Epidermal melanocyte (primary cell): Measurements from ENCODE around the gene GCK.

ENCODE experiments used
- DNase-seq: peaks from one replicate; pipeline ENCODE4 v3.0.0; 2011; ENCODE audit warnings: low spot score; ENCODE audit not compliant: insufficient read length

GCK gene

DNA sequence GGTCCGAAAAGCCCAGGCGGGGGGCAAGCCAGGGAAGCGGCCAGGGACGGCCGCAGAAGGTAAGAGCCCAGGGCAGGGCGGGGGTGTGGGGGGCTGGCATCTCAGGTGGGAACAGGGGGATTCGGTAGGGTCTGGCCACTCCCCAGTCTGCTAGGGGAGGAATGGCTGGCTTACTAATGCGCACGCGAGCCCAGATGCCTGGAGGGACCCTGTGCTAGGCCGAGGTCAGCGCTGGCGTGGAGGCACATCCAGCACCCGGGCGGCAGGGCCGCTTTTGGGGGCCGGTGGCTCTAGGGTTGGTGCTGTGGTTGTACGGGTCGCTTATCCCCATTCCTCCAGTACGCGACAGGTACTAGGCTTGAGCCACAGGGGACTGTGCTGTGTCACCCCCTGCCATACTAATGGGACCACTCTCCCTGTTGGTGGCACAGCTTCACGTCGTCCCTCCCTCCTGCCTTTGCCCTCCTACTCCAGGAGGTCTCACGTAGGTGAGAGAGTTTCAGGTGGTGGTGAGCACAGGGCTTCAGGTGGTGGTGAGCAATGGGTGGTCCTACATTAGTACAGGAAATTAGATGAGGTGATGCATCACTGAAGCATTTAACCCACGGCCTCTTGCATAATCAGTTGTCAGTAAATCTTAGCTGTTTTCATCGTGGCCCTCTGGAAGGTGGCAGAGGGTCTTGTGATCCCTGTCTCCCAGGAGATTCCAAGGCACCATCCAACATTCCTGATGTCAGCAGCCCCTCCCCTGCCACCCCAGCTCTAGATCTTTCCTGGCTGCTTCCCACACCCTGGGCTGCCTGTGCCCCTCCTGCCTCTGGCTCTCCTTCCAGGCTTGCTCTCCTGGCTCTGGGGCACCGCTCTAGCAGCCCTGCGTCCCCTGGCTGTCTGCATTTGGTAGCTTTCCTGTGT is 84.1 kb downstream of the GCK start:
- DNase-seq = peak; percentile 50

DNA sequence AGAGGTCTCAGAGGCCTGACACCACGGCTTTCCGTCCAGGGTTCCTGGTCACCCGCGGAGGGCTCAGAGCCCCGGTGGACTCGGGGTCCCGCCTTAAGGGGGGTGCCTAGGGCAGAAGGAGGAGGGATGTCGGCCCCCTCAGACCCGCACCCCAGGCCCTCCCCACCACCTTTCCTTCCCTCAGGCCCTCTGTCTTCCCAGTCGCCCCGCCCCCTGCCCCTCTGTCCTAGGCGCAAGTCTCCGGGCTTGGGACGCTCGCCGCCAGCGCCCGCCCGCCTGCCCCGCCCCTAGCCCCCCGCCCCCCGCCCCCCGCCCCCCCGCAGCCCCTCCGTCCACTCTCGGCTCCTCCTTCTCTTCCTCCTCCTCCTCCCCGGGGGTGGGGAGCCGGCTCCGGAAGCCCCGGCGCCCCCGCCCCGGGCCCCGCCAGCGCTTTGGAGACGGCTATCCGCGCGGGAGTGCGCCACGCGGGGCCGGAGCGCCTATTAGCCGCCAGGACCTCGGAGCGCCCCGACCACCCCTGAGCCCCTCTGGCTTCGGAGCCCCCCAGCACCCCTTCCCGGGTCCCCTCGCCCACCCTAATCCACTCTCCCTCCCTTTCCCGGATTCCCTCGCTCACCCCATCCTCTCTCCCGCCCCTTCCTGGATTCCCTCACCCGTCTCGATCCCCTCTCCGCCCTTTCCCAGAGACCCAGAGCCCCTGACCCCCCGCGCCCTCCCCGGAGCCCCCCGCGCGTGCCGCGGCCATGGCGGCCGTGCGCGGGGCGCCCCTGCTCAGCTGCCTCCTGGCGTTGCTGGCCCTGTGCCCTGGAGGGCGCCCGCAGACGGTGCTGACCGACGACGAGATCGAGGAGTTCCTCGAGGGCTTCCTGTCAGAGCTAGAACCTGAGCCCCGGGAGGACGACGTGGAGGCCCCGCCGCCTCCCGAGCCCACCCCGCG is 85.0 kb downstream of the GCK start, which contains the start of gene AEBP1:
Gene AEBP1 (plus strand): TSS at position 423 of the 937 bp plus-strand sequence. CDS start 321 bp downstream, at position 744.
- peak; percentile 62 for DNase-seq

DNA sequence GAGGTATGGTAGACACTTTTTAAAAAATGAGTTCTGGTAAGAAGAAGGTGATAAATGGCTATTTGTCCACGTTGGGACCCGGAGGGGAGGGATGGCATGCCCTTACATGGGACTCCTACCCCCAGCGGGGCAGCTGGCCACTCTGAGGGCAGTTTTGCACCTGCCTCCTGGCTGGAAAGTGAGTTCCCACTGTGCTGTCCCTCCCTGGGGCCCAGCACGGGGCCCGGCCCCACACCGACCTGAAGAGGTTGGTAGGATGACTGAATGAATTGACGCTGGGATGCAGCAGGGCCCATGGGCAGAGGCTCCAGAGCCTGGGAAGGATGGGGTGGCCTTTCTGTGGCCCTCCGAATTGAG is 85.7 kb downstream of the GCK start:
- DNase-seq = no peak

DNA sequence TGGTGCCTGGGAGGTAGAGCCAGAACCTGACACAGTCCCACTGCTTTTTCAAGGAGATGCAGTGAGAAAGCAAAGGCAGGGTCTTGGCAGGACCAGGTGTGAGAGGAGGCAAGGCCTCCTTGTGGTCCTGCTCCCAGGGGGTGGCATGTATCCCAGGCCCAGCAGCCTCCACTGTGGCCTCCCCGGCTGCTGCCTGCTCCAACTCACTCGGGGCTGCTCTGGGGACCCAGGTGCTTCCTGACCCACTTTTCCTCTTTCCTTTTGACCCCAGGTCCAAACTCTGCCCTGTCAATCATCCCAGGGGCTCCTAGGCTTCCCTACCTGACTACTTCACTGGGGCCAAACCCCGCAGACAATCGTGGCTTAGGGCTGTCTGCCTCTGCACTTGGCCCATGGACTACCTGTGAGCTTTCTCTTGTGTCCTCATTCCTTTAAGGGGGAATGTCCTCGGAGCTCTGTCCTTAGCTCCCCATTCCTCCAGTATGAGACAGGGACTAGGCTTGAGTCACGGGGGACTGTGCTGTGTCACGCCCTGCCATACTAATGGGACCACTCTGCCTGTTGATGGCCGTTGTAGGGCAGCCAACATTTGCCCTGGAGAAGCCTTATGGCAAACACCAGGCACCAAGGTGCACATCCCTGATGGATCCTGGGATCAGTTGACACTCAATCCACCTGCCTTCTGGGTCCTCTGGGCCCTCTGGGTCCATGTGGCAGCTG is 86.2 kb downstream of the GCK start:
- no peak for DNase-seq

DNA sequence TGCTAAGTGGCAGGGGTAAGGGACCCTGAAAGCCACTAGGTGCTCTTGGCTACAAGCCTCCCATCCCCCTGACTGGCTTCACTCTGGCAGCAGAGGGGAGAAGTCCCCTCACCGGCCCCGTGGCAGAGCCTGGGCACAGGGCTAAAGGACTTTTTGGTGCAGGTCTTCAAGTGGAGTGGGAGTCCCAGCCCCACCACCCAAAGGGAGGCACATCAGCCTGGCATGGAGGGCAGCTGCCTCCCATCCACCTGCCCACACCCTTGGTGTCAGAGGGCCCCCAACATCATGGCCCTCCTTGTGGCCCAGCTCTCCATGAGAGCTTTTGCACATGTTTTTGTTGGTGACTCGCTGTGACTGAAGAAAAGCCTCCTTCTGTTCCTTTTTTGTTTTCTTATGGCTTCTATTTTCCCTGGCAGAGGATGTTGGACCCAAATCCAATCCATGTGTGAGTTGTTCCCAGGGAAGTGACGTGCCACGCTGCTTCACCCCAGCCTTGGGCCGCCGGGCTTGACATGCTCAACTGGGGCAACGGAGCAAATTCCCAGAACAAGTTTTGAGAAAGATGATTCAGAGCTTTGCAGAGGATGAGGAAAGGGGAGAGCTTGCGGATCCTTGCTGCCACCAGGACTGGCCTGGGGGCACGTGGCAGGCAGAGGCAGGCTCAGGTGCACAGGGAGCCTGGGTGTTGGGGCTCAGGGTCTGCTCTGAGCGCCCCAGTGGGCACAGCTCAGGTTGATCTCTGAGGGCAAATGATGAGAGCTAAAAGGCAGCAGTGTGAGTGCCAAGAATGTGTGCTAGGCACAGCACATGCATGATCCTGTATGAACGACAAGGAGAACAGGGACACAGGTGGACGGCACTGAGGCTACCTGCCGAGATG is 87.0 kb downstream of the GCK start:
- peak; percentile 59 for DNase-seq

DNA sequence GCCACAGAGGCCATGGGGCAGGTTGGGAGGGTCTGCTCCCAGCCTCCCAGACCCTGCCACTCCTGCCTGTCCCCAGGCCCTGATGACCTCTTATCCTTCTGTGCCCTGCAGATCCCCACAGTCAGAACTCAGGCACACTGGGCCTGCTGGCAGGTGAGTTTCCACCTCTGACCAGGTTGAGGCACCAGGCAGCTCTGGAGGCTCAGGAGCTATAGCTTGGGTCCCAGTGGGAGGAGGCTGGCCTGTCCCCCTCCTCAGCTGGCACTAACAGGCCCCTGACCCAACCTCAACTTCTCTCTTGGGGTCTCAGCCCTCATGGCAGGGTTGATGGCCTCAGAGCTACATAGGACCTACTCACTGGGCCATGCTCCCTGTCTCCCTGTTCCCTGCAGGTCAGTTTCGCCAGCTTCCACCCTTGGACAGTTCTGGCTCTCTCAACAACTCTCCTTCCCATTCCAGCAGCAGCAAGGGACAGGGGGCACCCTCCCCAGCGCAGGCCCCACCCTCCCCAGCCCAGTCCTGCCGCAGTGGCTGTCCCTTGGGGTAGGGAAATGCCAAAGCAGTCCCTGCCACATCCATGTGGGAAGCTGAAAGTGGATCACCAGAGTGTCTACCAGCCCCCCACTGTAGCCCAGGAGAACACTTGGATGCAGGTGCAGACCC is 87.8 kb downstream of the GCK start:
- no peak for DNase-seq

DNA sequence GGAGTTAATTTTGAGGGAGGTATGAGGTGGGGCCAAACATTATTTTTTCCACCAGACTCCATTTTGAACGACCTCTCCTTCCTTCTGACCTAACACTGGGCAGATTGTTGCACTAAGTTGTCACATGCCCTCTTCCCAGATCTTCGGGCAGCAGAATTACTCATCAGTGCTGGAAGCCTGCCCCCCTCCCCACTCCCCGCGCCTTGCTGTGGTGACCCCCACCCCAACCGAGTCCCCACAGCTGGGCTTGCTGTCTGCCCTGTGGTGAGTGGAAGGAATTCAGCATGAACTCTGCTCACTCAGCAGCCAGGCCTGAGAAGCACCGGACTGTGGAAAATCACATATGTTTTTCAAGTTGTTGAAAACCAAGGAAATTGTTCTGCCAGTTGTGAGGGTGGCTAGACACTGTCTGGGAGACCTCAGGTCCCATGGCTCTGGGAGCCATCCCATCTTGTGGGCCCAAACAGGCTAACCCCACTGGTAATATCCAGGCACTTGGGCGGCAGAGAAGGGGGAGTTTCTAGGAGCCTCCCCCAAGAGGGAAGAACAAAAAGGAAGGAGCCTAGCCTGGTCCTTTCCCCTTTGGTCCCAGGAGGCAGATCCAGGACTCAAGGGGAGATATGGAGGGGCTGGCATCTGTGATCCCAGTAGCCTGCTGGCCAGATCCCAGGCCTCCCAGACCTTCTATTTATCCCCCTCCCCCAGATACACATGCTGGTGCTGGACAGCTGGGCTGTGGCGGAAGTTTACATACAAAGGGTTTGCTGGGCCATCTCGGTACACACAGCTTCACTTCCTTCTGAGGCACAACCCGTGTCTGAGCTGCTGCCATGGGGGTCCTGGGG is 88.6 kb downstream of the GCK start:
- DNase-seq = peak; percentile 82

DNA sequence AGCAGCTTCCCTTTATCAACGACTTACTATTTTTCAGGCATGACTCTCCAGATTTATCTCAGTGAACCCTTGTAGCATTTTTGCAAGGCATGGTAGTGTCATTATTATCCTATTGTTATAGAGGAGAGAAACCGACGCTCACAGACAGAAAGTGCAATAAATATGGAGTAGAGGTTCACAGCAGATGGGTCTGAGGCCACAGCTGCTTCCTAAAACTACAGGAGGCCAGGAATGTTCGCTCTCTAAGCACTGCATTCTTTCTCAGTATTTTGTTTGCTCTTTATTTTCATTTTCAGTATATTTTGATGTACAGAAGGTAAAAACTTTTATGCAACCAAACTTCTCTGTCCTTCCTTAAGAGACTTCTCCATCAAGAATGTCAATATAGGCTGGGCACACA is 89.6 kb downstream of the GCK start:
- no peak for DNase-seq

DNA sequence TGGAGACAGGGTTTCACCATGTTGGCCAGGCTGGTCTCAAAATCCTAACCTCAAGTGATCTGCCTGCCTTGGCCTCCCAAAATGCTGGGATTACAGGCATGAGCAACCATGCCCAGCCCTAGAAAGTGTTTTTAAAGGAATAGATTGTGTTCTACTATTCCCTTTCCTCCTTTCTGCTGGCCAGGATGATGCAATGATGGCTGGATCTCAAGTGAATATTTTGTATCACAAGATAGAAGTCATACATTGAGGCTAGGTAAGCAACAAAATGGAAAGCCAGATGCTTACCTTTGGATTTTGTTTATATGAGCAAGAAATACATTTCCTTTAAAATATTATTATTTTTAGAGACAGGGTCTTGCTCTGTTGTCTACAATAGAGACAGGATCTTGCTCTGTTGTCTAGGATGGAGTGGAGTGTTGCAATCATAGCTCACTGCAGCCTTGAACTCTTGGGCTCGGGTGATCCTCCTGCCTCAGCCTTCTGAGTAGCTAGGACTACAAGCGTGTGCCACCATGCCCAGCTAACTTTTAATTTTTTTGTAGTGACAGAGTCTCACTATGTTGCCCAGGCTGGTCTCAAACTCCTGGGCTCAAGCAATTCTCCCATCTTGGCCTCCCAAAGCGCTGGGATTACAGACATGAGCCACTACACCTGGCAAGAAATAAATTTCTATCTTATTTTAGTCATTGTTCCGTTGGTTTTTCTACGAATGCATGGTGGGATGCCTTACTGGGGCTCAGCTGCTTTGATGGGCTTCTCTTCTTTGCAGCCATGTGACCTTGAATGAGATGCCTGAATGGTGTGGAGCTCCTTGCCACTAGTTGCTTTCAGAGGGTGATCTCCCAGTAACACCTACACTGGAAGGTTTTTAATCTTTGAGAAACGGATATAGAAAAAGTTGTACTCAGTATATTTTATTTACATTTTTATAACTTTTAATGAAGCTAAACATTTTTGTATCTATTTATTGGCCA is 90.9 kb downstream of the GCK start:
- DNase-seq = no peak

DNA sequence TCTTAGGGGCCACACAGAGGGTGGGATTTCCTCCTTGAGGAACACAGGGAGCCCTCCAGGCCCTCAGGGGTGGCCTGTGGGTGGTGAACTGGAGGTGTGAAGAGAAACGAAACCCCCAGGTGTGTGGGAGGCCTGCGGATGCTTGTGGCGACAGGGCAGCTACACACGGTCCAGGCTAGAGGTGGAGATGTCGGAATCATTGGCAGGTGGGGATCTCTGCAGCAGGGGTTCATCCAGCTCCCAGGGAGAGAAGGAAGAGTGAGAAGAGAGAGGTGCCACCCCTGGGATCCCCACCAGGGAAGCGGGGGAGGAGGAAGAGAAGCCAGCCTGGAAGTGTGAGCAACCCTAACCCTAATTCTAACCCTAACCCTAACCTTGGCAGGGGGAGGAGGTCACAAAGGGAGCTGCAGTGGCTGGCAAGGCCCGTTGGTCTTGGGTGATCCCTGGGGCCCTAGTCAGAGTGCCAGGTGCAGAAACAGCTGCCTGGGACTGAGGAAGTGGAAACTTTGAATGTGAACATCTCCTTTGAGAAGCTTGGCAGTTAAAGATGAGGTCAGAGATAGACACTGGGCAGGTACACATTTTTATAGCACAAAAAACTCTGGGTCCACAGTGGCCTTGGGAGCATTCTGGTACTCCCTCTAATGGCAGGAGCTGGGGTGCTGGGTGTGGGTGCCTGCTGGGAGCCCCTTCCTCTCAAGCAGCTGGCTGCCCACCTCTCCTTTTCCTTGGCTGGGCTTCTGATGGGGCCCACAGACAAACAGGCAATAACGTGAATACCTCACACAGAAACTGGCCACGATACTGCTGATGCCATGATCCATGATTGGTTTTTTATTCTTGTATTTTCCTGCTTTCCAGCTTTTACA is 91.9 kb downstream of the GCK start:
- DNase-seq = no peak

DNA sequence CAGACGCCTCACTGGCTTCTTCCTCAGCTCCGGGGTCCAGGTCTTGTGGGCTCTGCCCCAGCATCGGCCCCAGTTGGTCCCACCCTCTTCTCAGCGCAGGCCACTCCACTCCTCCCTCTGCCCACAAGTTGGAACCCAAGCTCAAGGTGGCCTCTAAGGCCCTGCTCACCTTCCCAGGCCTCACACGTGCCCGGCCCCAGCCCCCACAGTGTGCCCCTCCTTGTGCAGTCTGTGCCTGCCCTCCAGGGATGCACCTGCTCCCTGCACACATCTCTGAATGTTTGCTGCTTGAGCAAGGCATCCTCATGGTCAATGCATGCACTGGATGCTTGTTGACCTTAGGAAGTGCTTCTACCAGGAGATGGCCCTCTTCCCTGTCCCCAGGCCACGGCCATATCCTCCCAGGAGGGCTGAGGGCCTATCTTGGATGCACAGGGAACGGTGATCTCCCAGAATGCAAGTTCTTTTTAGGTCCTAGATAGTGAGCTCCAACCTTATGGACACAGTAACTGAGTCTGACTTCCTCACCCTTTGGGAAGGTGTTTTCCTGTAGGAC is 92.8 kb downstream of the GCK start:
- no peak for DNase-seq

DNA sequence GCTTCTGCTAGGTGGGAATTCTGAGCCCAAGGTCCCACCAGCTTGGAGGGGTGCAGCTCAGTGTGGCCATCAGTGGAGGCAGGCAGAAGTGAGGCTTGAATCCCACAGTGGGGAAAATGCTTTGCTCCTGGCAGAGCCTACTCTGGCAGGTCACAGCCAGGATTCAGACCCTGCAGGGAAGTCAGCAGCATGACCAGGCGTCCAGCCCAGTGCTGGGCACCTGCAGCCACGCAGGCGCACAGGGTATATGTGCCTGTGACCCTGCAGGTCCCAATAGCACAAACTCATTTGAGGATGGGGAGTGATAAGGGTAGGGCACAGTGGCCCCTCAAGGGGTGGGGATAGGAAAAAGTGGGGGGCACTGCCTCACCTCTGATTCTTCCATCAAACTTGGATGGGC is 93.5 kb downstream of the GCK start:
- no peak for DNase-seq

DNA sequence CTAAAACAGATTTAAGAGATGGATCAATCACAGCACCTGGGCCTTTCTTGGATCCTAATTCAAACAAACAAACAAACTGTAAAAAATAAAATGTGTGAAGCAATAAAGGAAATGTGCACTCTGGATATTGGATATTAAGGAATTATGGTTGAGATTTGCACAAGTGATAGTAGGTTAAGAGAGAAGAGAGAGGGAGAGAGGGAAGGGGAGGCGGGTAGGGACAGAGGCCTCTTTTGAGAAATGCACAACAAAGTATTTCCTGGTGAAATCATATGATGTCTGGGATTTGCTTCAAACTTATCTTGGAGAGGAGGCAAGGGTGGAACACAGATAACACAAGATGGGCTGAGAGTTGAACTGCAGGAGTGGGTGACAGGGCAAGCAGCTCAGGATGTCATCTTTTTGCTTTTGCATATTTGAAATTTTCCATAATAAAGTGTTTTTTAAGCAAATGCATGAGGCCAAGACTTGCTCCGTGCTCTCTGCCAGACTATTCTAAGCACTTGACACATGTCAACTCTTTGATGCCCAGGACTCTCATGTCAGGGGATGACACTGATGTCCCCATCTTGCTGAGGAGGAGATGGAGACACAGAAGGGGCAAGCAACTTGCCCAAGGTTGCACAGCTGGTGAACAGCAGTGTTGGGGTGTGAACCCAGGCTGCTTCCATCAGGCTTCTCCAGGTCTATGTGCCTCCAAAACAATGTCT is 94.2 kb downstream of the GCK start:
- peak; percentile 57 for DNase-seq

DNA sequence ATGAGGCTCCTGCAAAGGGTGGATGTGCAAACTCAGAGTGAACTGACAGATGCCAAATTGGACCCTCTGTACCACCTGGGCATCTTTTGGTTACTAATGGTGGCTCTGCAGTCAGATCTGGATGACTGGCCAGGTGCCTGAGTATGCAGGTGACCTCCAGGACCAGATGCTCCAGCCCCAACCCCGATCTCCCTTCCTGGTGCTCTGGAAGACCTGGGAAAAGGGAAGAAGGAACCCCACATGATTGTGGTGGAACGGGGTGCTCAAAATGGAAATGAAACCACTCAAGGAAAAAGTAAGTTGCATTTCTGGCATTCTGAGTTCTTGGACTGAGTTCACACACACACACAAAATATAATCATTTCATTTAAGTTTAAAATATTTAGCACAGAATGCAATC is 94.9 kb downstream of the GCK start:
- DNase-seq = no peak
